Measurements from ENCODE around the gene FBLN2. TPM values are rescaled to one million over a fixed set of nuclear protein-coding genes. Genes with fewer than 3 reads are reported as not detected.

The FBLN2 gene
- total RNA-seq, 1 donor from 2014 or later: 5.8 TPM

GRCh38 chr3:13535905-13536304, 13.0 kb upstream of the FBLN2 start:
- DNase-seq (ENCODE audit: low spot score, unreplicated experiment): no peak
- peaks cover 21% of the 10 kb centered on the region for H3K27me3 Mint-ChIP-seq
- H3K4me1 Mint-ChIP-seq (ENCODE audit: low read depth): no peaks in the 10 kb centered on the region
- peaks cover 3% of the 10 kb centered on the region for H3K9me3 Mint-ChIP-seq (ENCODE audit: low read depth)
- no peak overlapping the region for H3K4me3 Mint-ChIP-seq (ENCODE audit: low read depth)
- no peak overlapping the region for H3K27ac Mint-ChIP-seq
- H3K36me3 Mint-ChIP-seq (ENCODE audit: insufficient read depth): no peaks in the 10 kb centered on the region
- TF ChIP-seq, protein P1, sequence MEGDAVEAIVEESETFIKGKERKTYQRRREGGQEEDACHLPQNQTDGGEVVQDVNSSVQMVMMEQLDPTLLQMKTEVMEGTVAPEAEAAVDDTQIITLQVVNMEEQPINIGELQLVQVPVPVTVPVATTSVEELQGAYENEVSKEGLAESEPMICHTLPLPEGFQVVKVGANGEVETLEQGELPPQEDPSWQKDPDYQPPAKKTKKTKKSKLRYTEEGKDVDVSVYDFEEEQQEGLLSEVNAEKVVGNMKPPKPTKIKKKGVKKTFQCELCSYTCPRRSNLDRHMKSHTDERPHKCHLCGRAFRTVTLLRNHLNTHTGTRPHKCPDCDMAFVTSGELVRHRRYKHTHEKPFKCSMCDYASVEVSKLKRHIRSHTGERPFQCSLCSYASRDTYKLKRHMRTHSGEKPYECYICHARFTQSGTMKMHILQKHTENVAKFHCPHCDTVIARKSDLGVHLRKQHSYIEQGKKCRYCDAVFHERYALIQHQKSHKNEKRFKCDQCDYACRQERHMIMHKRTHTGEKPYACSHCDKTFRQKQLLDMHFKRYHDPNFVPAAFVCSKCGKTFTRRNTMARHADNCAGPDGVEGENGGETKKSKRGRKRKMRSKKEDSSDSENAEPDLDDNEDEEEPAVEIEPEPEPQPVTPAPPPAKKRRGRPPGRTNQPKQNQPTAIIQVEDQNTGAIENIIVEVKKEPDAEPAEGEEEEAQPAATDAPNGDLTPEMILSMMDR (IDR thresholded peaks at IDR 0.05; ENCODE audit: unreplicated experiment): no peak

GRCh38 chr3:13536432-13536831, 12.5 kb upstream of the FBLN2 start:
- Mint-ChIP-seq H3K4me1 (ENCODE audit: low read depth) (no peaks in the 10 kb centered on the region), H3K4me3 (ENCODE audit: low read depth) (no peak overlapping the region), H3K27ac (no peak overlapping the region), H3K27me3 (peaks cover 23% of the 10 kb centered on the region), H3K9me3 (ENCODE audit: low read depth) (peaks cover 3% of the 10 kb centered on the region), H3K36me3 (ENCODE audit: insufficient read depth) (no peaks in the 10 kb centered on the region)
- TF ChIP-seq, protein P1 (IDR thresholded peaks at IDR 0.05; ENCODE audit: unreplicated experiment): no peak
- DNase-seq (ENCODE audit: low spot score, unreplicated experiment): no peak

DNA sequence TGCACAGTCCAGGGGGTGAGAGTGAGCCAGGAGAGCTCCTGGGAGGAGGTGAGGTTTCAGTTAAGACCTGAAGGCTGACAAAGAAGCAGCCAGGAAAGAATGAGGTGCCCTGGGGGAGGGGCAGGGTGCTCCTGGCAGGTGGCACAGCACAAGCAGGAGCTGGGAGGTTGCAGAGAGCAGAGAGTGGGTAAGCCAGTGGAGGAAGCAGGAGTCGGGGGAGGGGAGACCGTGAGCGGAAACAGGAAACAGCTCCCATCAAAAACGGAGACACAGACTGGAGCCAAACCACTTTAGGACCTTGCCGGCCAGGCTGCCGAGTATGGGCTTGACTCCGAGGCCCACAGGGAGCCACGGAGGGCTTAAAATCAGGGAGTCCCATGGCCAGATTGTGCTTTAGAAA, 12.1 kb upstream of the FBLN2 start:
- TF ChIP-seq, protein P1 (IDR thresholded peaks at IDR 0.05; ENCODE audit: unreplicated experiment): no peak
- H3K27ac Mint-ChIP-seq: no peak overlapping the region

GRCh38 chr3:13537244-13537908, 11.5 kb upstream of the FBLN2 start:
- H3K36me3 Mint-ChIP-seq (ENCODE audit: insufficient read depth): no peaks in the 10 kb centered on the region
- no peak overlapping the region for H3K27ac Mint-ChIP-seq
- H3K4me1 Mint-ChIP-seq (ENCODE audit: low read depth): no peaks in the 10 kb centered on the region
- no peak overlapping the region for H3K4me3 Mint-ChIP-seq (ENCODE audit: low read depth)
- H3K27me3 Mint-ChIP-seq: peaks cover 23% of the 10 kb centered on the region
- peaks cover 3% of the 10 kb centered on the region for H3K9me3 Mint-ChIP-seq (ENCODE audit: low read depth)
- no peak for DNase-seq (ENCODE audit: low spot score, unreplicated experiment)
- TF ChIP-seq, protein P1 (IDR thresholded peaks at IDR 0.05; ENCODE audit: unreplicated experiment): no peak

More for the DNA sequence above, 12.1 kb upstream of the FBLN2 start:
- Mint-ChIP-seq H3K9me3 (ENCODE audit: low read depth) (peaks cover 3% of the 10 kb centered on the region), H3K36me3 (ENCODE audit: insufficient read depth) (no peaks in the 10 kb centered on the region), H3K27me3 (peaks cover 23% of the 10 kb centered on the region), H3K4me1 (ENCODE audit: low read depth) (no peaks in the 10 kb centered on the region), H3K4me3 (ENCODE audit: low read depth) (no peak overlapping the region)
- DNase-seq (ENCODE audit: low spot score, unreplicated experiment): no peak

DNA sequence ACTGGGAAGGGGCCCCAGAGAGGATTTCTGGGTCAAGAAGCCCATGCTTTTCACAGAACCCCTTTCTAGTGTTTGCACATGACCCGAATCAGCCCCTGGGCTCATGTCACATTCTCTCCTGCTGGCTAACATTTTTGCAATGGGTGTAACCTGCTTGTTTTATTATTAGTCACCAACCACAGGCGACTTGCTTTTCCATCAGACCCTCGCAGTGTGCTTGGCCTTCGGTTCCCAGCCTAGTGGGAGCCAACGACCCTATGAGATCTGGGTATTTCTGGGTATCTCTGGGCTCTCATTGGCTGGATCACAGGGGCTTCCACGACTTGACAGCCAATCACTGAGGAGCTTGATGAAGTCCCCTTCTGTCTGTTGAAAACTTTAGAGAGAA, 11.0 kb upstream of the FBLN2 start:
- Mint-ChIP-seq H3K27me3 (peaks cover 23% of the 10 kb centered on the region), H3K4me3 (ENCODE audit: low read depth) (no peak overlapping the region), H3K36me3 (ENCODE audit: insufficient read depth) (no peaks in the 10 kb centered on the region), H3K4me1 (ENCODE audit: low read depth) (no peaks in the 10 kb centered on the region), H3K9me3 (ENCODE audit: low read depth) (peaks cover 3% of the 10 kb centered on the region), H3K27ac (no peak overlapping the region)
- DNase-seq (ENCODE audit: low spot score, unreplicated experiment): no peak
- TF ChIP-seq, protein P1 (IDR thresholded peaks at IDR 0.05; ENCODE audit: unreplicated experiment): no peak
